SJCRH30 (cell line): ENCODE measurements around the gene CYGB. TPM values are rescaled to one million over a fixed set of nuclear protein-coding genes. Genes with fewer than 3 reads are reported as not detected.
"Not testable (repeated sequence)": the region's sequence is repeated elsewhere in the genome, so short reads cannot be mapped to it uniquely, and the experiment has no call there.

Experiments
- DNase-seq, 2 experiments: peaks; one replicate each; pipeline ENCODE4 v3.0.0-alpha.2; 2015 to 2020
- H3K27ac ChIP-seq: fragments of 250-450 bp; sonication (Bioruptor Pico); 2 replicates; pipeline ENCODE4 v1.5.1; 2020; ENCODE audit warnings: mild to moderate bottlenecking, moderate library complexity
- H3K27me3 ChIP-seq: fragments of 250-450 bp; sonication (Bioruptor Pico); 2 replicates; pipeline ENCODE4 v1.5.1; 2020; ENCODE audit warnings: mild to moderate bottlenecking, moderate library complexity
- H3K36me3 ChIP-seq: fragments of 250-450 bp; sonication (Bioruptor Pico); 2 replicates; pipeline ENCODE4 v1.5.1; 2020; ENCODE audit warnings: mild to moderate bottlenecking, moderate library complexity
- H3K4me1 ChIP-seq: fragments of 250-450 bp; sonication (Bioruptor Pico); 2 replicates; pipeline ENCODE4 v1.5.1; 2020; ENCODE audit warnings: mild to moderate bottlenecking, moderate library complexity
- H3K4me3 ChIP-seq: fragments of 250-450 bp; sonication (Bioruptor Pico); 2 replicates; pipeline ENCODE4 v1.5.1; 2020; ENCODE audit warnings: mild to moderate bottlenecking, moderate library complexity
- H3K9me3 ChIP-seq: fragments of 250-450 bp; sonication (Bioruptor Pico); replicated peaks from 2 replicates; pipeline ENCODE4 v1.5.1; 2020; ENCODE audit warnings: mild to moderate bottlenecking, moderate library complexity
- total RNA-seq: library from RNA; depleted of rRNA; stranded (reverse); fragments of >200 nt; shearing (Covaris generic); gene quantifications from 2 replicates; pipeline ENCODE4 v1.2.3, GENCODE V29; 2014

CYGB gene
- total RNA-seq, 1 experiment from 2014 or later: not detected

DNA sequence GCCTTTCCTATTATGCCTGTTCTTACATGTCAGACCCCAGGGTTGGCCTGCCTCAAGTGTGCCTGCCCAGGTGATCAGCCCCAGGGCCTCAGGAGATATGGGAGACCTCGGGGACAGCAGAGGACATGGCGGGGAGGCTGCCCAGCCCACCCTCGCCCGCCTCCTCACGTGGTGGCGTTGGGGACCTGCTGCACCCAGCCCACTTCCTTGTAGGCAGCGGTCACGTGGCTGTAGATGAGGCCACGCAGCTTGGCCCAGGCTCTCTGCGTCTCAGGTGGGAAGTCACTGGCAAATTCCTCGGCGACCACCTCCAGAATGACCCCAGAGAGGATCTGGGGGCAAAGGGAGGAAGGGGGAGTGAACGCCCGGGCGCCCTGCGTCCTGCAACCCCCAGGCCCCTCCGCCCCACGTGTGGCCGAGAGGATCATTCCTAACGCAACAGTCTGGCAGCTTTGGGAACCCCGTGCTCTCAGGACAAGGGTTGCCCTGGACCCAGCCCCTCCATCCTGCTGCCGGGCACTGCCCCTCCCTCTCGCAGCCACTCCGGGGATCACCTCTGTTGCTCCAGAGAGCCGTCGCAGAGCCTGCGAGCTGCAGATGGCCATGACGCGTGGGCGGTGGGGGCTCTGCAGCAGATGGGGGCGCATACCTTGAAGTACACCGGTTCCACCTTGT lies 6.6 kb downstream of the CYGB start:
- no peak for DNase-seq
- Histone ChIP-seq H3K4me1 (peaks cover 30% of the 10 kb centered on the region), H3K9me3 (no peaks in the 10 kb centered on the region), H3K27ac (peak overlapping the region; percentile 44), H3K4me3 (peak overlapping the region; percentile 33), H3K27me3 (no peaks in the 10 kb centered on the region), H3K36me3 (no peaks in the 10 kb centered on the region)

GRCh38 chr17:76530095-76530723 lies 7.3 kb downstream of the CYGB start:
- Histone ChIP-seq H3K4me1 (peaks cover 32% of the 10 kb centered on the region), H3K9me3 (no peaks in the 10 kb centered on the region), H3K27me3 (no peaks in the 10 kb centered on the region), H3K4me3 (peak overlapping the region; percentile 33), H3K27ac (peak overlapping the region; percentile 44), H3K36me3 (no peaks in the 10 kb centered on the region)
- DNase-seq: peak; percentile 53 to 67

- peaks cover 39% of the 10 kb centered on the region for H3K4me1 ChIP-seq
- peak overlapping the region; percentile 33 for H3K4me3 ChIP-seq
- H3K36me3 ChIP-seq: no peaks in the 10 kb centered on the region
These were observed 8.1 kb downstream of the CYGB start for GRCh38 chr17:76529224-76530094.

DNA sequence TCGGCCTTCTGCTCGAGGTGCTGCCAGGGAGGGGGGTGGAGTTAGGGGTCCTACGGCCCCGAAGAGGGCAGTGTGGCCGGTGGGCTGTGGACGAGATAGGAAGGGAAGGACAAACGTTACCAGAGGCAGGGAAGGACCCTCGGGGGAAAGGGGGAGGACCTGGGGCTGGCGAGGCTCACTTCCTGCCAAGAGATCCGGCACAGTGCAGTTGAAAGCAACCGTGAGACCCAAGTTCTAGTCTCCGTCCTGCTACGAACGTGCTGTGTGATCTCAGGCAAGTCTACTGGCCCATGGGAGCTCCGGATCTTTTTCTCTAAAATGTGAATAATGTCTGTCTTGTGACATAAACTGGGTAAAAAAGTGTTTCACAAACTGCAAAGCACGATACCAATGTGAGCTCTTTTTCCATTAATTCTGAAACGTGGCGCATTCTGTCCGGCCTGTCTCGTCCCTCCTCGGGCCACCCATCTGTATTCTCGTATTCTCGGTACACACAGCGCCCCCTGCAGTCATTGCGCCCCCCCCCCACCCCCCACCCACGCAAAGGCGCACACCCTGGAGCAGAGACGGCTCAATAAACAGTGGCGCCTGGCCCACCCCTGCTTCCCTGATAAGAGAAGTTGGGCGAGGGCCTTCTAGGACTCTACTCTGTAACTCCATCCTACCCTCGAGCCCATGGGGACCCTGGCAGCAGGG lies 8.8 kb downstream of the CYGB start:
- H3K9me3 ChIP-seq: no peaks in the 10 kb centered on the region
- peak overlapping the region; percentile 20; the same call in 1 of the 2 replicates for H3K4me3 ChIP-seq
- H3K36me3 ChIP-seq: no peaks in the 10 kb centered on the region
- peaks cover 7% of the 10 kb centered on the region for H3K27me3 ChIP-seq
- DNase-seq: no peak
- H3K4me1 ChIP-seq: peaks cover 40% of the 10 kb centered on the region
- no peak overlapping the region for H3K27ac ChIP-seq

More at GRCh38 chr17:76529224-76530094, 8.1 kb downstream of the CYGB start:
- H3K27me3 ChIP-seq: peaks cover 6% of the 10 kb centered on the region
- no peaks in the 10 kb centered on the region for H3K9me3 ChIP-seq
- H3K27ac ChIP-seq: peak overlapping the region; percentile 44
- DNase-seq: peak; percentile 84 to 85

DNA sequence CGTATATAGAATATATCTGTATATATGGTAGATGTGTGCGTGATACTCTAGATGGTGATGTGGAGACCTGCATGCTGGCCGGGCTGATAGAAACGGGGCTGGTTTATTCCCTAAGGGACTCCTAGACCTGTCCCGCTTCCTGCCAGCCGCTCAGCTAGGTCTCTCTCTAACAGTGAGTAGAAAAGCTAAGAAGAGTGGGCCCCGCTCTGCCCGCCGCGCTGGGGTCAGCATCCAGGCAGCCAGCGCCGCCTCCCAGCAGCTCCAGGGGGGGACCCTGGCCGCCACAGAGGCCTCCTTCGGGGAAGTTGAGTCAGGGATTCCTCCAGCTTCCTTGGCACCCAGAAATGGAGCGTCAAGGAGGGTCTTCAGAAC lies 9.4 kb downstream of the CYGB start:
- Histone ChIP-seq H3K27ac (no peak overlapping the region), H3K36me3 (no peaks in the 10 kb centered on the region), H3K4me3 (peak overlapping the region; percentile 20), H3K27me3 (peaks cover 7% of the 10 kb centered on the region), H3K9me3 (no peaks in the 10 kb centered on the region), H3K4me1 (peaks cover 40% of the 10 kb centered on the region)
- peak; percentile 57 to 67 for DNase-seq

DNA sequence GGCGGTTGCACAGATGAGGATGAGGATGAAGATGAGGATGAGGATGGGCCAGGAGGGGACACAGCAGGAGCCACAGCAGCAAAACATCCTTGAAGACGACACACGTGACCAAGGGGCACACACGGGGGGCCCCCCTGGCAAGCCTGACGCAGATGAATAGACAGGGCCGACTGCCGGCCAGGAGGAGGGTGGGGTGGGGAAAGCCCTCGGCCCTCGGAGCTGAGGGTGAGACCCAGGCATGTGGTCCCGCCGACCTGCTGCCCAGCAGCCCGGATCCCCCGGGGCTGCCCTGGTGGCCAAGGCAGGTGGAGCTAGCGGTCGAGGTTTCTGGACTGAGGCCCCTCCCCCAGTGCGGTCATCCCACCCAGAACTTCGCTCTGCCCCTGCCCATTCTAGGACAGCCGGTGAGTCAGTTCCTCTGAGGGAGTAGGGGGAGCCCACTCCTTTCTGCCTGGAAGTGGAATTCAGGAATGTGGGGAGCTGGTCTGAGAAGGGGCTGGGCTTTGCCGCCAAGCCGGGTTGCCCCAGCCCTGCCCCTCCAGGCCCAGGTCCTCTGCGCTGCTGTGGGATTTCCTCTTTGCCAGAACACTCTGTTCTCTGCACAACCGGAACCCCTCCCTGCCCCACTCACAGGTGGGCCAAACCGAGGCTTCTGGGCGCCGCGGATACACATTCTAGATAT lies 9.9 kb downstream of the CYGB start:
- Histone ChIP-seq H3K9me3 (no peaks in the 10 kb centered on the region), H3K27ac (no peak overlapping the region), H3K4me1 (peaks cover 40% of the 10 kb centered on the region), H3K4me3 (peak overlapping the region; percentile 20), H3K36me3 (no peaks in the 10 kb centered on the region), H3K27me3 (peaks cover 7% of the 10 kb centered on the region)
- DNase-seq: peak; percentile 87 to 90

DNA sequence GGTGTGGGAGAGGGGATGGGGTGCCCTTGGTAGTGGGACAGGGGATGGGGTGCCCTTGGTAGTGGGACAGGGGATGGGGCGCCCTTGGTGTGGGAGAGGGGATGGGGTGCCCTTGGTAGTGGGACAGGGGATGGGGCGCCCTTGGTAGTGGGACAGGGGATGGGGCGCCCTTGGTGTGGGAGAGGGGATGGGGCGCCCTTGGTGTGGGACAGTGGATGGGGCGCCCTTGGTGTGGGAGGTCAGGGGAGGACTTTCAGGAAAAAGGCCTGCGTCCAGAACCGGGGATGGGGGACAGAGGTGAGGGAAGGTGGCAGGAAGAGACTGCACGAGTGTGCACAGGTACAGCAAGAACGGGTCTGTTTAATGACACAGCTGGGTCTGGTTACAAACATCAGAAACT lies 10.5 kb downstream of the CYGB start:
- not testable (repeated sequence) for DNase-seq, H3K36me3 ChIP-seq, H3K9me3 ChIP-seq, H3K27ac ChIP-seq, H3K4me3 ChIP-seq, H3K27me3 ChIP-seq
- peaks cover 40% of the 10 kb centered on the region for H3K4me1 ChIP-seq

GRCh38 chr17:76525513-76525833 lies 12.0 kb downstream of the CYGB start:
- not testable (repeated sequence) for H3K9me3 ChIP-seq, H3K4me3 ChIP-seq, DNase-seq, H3K27ac ChIP-seq, H3K36me3 ChIP-seq
- Histone ChIP-seq H3K4me1 (peaks cover 32% of the 10 kb centered on the region), H3K27me3 (peaks cover 25% of the 10 kb centered on the region)

DNA sequence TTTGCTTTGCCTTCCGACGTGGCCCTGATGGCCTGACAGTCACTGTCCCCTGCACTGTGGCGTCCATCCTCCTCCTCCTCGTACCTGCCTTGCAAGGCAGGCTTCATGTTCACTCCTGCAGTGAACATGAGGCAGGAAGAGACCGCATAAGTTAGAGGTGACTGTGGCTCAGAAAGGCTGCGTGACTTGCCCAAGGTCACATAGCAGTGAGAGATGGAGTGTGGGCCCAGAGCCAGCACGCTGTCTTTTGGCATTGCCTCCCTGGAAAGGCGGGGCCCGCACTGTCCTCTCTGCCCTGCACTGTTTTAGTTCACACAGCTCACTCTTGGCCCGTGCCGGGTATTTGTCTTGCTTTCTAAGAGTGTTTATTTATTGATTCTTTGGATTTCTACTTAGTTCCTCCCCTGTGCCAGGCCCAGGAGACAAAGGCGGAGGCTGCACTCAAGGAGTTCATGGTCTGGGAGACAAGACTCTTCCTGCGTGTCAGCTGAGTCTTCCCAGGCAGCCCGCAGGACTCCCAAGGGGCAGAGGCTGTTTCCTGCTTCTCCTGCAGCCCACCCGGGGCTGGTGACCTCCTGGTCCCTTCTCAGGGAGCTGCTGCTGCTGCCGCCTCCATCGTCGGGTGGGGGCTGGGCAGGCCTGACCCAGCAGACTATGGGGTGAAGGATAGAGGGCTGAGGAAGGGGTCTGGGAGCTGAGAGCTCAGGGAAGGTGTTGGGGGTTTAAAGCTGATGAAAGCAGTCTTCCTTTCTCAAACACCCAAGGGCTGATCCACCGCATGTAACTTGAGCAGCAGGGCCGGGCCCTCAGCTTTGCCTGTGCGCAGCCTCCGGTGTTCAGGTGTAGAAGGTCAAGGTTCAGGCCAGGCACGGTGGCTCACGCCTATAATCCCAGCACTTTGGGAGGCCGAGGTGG lies 12.7 kb downstream of the CYGB start:
- H3K36me3 ChIP-seq: no peaks in the 10 kb centered on the region
- peak in 1 of 2 experiments; percentile 48 for DNase-seq
- H3K4me3 ChIP-seq: no peak overlapping the region
- peaks cover 27% of the 10 kb centered on the region for H3K27me3 ChIP-seq
- no peak overlapping the region for H3K27ac ChIP-seq
- H3K4me1 ChIP-seq: peaks cover 25% of the 10 kb centered on the region
- no peaks in the 10 kb centered on the region for H3K9me3 ChIP-seq

- H3K4me3 ChIP-seq: no peak overlapping the region
- peak; percentile 77 to 89 for DNase-seq
- H3K27me3 ChIP-seq: peaks cover 32% of the 10 kb centered on the region
- no peak overlapping the region for H3K27ac ChIP-seq
- H3K4me1 ChIP-seq: peaks cover 13% of the 10 kb centered on the region
- H3K9me3 ChIP-seq: no peaks in the 10 kb centered on the region
- no peaks in the 10 kb centered on the region for H3K36me3 ChIP-seq
These were observed 14.1 kb downstream of the CYGB start for GRCh38 chr17:76523084-76524037.

DNA sequence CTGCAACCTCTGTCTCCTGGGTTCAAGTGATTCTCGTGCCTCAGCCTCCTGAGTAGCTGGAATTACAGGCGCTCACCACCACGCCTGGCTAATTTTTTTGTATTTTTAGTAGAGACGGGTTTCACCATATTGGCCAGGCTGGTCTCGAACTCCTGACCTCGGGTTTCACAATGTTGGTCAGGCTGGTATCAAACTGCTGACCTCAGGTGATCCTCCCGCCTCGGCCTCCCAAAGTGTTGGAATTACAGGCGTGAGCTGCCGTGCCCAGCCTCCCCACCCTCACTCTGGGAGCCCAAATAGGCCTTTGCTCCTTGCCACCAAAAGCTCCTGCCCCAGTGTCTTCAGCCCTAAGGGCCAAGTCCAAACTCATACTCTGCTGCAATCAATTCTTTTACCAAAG lies 15.8 kb downstream of the CYGB start:
- H3K27me3 ChIP-seq: peaks cover 38% of the 10 kb centered on the region
- not testable (repeated sequence) for DNase-seq, H3K4me1 ChIP-seq, H3K27ac ChIP-seq, H3K36me3 ChIP-seq, H3K4me3 ChIP-seq, H3K9me3 ChIP-seq

- Histone ChIP-seq H3K4me1 (peaks cover 10% of the 10 kb centered on the region), H3K27me3 (peaks cover 38% of the 10 kb centered on the region), H3K36me3 (no peaks in the 10 kb centered on the region), H3K27ac (no peak overlapping the region), H3K9me3 (no peaks in the 10 kb centered on the region), H3K4me3 (no peak overlapping the region)
- no peak for DNase-seq
These were observed 16.2 kb downstream of the CYGB start for GRCh38 chr17:76521262-76521661.
